Activated naive CD4-positive, alpha-beta T cell treated with Interleukin-2 at 50 U/mL for 16 hours (primary cell): ENCODE measurements around the gene FHIT.

Experiments
- DNase-seq: peaks from one replicate; pipeline ENCODE4 v3.0.0-alpha.2; 2020

FHIT gene

DNA sequence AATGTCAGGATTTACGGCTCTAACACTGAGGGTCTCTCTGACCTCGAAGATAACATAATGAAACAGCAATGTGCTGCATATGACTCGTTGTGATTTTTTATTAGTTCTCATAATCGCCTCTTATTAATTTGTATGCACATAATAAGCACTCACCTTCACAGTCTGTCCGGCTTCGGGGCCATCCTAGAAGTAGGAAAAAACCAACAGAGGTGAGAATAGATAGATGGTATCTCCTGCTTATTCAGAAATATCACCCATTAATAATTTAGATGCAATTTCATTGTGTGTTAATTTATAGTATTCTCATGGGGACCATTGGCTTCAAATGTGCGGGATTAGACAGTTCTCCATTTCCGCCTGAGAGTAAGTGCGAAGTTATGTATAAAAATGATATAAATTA, 1240.0 kb downstream of the FHIT start:
- DNase-seq: no peak

DNA sequence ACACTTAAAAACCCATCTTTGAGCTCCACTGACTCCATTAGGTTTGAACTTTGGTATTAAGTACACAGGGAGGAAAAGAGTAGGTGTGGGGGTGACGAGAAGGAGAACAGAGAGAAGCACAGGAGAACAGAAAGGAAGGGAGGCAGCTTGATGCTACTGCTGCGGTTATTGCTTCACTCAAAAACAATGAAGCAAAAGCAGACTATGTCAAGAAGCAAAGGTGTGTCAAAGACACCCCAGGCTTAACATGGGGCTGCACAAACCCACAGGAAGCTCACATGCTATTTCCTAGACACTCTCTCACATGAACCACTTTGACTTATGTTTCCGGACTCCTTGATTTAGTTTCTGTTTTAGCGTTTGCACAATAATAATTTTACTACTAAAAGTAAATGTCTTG, 1240.5 kb downstream of the FHIT start:
- DNase-seq: peak; percentile 51

DNA sequence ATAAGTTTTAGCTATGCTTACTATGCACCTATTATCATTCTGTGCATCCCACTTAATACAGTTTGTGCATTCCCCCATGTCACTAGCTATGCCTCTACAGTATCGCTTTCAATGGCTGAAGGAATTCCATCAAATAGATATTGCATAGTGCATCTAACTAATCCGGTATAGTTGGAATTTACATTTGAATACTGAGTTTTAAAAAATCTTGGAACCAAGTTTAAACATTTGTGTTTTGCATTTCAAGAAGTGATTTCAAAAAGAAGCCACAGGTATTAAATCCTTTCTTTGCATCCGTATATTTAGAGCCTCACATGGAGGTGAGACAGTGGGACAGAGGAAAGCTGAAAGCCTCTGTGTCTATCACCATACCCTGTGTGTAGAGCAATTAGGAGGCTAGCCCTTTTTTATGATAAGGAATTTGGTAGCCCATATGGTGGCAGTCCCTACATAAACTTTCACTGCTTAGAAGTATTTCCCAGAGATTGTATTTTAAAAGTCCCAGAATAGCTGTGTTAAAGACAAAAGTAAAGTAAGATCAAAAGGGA, 1241.2 kb downstream of the FHIT start:
- no peak for DNase-seq

- no peak for DNase-seq
Measured at GRCh38 chr3:60001369-60001768, 1249.9 kb downstream of the FHIT start.

GRCh38 chr3:60000311-60001105, 1250.7 kb downstream of the FHIT start:
- no peak for DNase-seq

DNA sequence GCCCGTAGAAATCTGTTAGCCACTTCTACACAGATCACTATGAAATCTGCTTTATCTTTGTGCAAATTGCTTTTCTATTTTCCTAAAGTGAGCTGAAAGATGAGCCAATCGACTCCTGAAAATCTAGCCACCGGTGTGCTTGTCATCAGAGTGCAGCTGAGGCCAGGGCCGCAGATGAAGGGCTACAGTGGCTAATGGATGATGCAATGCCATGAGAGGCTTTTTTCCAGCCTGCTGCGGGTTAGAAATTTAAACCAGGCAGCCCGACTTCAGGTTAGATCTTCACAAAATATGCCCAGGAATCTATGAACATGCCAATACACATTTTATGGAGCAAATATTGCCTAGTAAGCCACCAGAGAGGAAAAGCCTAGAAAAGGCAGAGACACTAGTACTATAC, 1253.2 kb downstream of the FHIT start:
- DNase-seq: no peak

- no peak for DNase-seq
Measured at GRCh38 chr3:59997583-59997982, 1253.7 kb downstream of the FHIT start.

DNA sequence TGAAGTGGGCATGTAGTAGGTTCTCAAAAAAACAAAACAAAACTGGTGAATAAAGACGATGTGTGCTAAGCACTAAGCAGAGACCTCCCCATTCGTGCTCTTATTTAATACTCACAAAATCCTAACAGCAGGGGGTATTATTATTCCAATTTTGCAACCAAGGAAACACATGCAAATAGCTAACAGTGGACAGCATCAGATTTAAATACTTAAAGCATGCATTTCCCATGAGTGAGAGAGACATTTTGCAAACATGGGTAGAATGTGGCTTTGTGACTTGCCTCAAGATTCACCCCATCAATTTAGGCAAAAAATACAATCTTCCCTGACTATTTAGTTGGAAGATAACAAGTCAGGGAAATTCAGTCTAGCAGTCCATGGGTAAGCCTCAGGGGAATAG, 1255.2 kb downstream of the FHIT start:
- no peak for DNase-seq

DNA sequence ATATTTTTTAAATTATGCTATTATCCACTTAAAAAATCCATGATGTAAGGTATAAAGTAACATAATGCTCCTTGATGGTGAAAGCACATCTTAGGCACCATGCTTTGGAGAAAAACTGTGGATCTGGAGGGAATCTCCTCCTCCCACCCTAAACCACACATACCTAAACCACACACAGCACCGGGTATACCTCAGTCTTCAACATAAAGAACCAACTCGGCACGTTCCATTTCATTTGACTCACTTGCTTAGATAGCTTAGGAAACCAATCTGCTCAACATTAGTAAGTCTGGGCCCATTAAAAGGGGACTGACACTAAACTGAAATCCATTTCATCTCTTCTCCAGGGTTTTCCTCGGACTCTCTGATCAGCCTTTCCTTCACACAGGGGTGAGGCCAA, 1255.7 kb downstream of the FHIT start:
- DNase-seq: no peak

DNA sequence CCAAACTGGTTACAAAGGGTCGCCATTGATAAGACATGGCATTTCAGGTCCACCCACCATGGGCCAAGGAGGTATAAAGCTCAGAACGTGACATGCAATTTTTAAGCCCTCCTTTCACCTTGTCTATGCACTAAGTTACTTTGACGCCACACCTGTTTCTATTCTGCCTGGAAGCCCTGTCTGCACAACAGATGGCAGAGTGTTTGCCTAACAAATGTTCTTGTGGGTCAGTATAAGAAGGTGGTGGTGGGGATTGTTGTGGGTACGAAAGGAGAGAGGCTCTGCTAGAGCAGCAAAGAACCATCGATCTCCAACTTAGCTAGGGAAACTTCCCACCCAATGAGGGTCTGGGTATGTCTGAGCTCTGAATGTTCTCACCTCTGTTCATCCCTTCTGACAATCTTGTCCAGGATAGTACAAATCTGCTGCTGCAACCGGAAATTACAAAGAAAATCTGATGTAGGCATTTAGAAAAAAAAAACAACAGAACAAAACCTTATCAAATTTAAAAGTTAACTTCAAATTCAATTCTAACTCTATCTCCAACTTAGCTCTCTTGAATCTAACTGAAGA, 1256.4 kb downstream of the FHIT start:
- DNase-seq: no peak

DNA sequence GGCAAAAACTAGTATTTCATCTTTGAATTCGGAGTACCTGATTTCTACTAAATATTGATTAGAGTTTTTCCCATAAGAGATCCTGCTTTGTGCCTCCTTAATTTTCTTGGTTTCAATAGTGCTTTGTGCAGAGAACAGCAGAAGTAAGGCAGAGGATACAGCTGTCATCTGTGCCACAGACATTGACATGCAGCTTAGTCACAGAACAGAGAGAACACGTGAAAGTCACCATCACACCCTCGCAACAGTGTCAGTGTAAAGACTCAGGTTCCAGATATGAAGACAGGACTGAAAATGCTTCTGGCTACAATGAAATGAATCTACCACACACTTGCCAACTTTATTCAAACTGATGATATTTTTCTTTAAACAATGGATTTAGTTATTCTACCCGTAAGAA, 1258.7 kb downstream of the FHIT start:
- no peak for DNase-seq

GRCh38 chr3:59990915-59991314, 1260.3 kb downstream of the FHIT start:
- no peak for DNase-seq

- DNase-seq: no peak
Measured at GRCh38 chr3:59982510-59982909, 1268.7 kb downstream of the FHIT start.

DNA sequence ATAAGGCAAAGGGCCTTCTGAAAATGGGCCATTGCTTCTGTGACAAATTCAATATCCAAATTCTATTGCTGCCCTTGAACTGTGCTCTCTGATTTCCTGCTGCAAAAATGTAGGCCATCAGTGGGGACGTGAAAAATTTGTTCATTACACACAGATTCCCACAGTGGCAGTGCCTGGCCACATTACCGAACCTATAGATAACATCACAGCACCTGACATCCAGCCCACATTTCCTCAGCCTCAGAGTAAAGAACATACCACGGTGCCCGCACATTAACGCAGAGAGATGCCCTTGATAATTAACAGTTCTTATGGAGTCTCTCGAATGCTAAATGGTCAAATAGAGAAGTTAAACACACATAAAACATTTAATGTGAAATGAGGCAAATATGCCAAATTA, 1269.9 kb downstream of the FHIT start:
- DNase-seq: no peak

GRCh38 chr3:59980576-59980975, 1270.7 kb downstream of the FHIT start:
- DNase-seq: no peak

DNA sequence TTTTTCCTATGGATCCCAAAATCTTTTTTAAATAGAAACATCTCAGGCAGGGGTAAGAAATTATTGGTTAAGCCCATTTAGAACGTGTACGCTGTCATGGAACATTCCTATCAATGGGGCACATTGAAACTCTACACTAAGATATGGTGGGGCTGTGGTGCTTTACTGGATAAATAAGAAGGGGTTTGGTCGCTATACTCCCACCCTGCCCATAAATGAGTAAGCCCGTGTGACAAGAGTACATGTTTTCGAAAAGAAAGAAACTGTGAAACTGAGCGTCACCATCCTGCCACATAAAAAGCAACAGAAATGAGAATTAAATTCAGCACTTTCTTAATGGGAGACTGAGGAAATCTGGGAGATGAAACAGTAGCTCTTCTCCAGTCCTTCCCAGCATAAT, 1271.7 kb downstream of the FHIT start:
- DNase-seq: no peak

DNA sequence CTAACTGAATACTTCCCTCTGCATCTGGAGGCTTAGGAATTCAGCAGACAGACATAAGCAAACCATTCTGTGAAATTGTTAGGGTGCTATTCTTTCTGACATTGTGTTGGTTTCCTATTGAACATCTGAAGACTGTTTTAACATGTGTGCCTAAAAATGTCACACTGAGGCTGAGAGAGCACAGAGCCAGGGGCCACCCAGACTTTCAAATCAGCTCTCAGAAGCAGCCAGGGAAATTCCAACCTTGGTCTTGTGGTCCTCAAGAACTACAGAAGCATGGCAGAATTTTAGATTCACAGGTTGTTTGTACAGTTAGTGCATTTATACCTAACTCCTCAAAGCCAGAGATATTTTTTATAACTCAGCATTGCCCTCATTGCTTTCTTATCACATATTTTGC, 1272.3 kb downstream of the FHIT start:
- no peak for DNase-seq

- DNase-seq: no peak
Measured at GRCh38 chr3:59970796-59971195, 1280.5 kb downstream of the FHIT start.

DNA sequence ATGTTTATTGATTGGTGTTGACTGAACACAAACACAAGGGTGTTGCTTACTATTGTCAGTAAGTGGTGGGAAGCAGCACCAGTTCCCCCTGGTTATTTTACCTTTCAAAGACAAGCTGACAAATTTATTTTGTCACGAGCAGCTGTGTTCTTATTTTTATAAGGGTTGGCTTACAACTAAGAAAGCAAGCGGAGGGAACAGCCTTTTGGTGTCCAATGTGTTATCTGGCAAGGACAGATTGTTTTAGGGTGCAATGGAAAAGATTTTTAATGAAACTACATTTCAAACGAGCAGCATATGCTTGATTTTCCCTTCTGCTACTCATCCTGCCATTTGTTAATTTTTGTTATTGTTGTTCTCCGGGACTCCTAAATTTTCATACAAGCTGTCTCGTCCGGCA, 1280.9 kb downstream of the FHIT start:
- DNase-seq: no peak

DNA sequence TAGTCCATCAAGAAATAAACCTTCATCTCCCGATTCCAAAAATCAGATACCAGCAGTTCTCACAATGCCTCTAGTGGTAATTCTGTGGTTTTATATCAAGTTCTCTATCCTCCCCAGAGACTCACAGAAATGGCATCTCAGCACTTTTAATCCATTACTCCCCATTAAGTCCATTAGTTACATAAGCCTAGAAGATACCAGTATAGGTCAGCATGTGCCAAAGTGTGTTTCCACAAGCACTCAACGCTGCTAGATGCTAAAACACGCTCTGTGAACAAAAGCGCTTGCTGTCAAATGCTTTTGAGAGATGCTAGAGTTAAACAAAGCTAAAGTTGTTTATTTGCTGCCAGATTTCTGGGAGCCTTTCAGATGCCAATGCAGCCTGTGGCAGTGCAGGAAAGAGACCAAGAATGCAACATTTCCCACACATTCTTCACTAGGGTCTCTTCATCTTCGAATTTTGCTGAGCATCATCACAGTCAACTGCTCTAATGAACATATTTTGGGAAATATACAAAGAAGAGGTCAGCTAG, 1282.7 kb downstream of the FHIT start:
- no peak for DNase-seq

GRCh38 chr3:59963676-59964075, 1287.6 kb downstream of the FHIT start:
- no peak for DNase-seq

DNA sequence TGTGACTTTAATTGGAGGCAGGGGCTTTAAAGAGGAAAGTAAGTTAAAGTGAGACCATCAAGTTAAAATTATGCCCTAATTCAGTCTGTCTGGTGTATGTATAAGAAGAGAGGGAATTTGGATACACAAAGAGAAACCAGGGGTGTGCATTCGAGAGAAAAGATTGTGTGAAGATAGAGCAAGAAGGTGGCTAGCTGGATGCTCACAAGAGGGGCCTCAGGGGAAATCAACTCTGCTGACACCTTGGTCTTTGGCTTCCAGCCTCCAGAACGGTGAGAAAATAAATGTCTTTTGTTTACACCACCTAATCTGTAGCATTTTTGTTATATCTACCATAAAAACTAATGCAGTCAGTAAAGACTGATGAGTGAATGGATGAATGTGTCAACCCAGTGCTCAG, 1294.1 kb downstream of the FHIT start:
- DNase-seq: no peak

DNA sequence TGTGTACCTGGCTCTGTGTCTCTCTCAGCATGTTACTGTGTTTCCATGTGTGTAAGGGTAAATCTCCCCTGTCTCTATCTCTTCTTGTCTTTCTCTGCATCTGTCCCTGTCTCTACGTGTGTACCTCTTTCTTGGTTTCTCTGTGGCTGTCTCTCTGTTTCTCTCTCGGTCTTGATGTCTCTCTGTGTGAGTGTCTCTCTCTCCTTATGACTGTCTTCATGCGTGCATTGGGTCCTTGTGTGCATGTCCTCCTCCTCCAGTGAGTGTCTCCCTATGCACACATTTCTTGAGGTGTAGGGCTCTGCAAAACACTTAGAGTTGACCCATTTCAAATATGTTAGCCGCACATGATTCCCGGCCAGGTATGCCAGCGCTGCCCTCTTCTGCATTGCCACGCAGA, 1298.1 kb downstream of the FHIT start:
- DNase-seq: no peak

- no peak for DNase-seq
Measured at GRCh38 chr3:59949311-59949710, 1301.9 kb downstream of the FHIT start.
